Activated CD4-positive, alpha-beta T cell treated with anti-CD3 and anti-CD28 coated beads, Interleukin-2, amount 50 U/mL, for 1 hour (primary cell): Measurements from ENCODE around the gene VDR.
"Not testable (repeated sequence)": the region's sequence is repeated elsewhere in the genome, so short reads cannot be mapped to it uniquely, and the experiment has no call there.

ENCODE experiments used
- DNase-seq: peaks from one replicate; pipeline ENCODE4 v3.0.0-alpha.2; 2020

VDR gene

GRCh38 chr12:47823422-47824086, 81.2 kb downstream of the VDR start:
- no peak for DNase-seq

GRCh38 chr12:47822863-47823262, 81.9 kb downstream of the VDR start:
- DNase-seq: no peak

- DNase-seq: no peak
Measured at GRCh38 chr12:47822401-47822800, 82.4 kb downstream of the VDR start.

GRCh38 chr12:47821346-47821706, 83.5 kb downstream of the VDR start:
- DNase-seq: no peak

- DNase-seq: no peak
Measured at GRCh38 chr12:47820631-47821345, 84.0 kb downstream of the VDR start.

- peak; percentile 73 for DNase-seq
Measured at GRCh38 chr12:47819896-47820630, 84.7 kb downstream of the VDR start, which contains the start of gene HDAC7. TSS of gene HDAC7 (minus strand) at chr12:47819903. CDS start at chr12:47819785, 118 bp downstream.

GRCh38 chr12:47819138-47819895, 85.5 kb downstream of the VDR start:
- peak; percentile 32 for DNase-seq

- DNase-seq: peak; percentile 14
Measured at GRCh38 chr12:47818467-47819137, 86.2 kb downstream of the VDR start.

- DNase-seq: no peak
Measured at GRCh38 chr12:47818007-47818376, 86.8 kb downstream of the VDR start.

- DNase-seq: no peak
Measured at GRCh38 chr12:47817272-47818006, 87.4 kb downstream of the VDR start.

GRCh38 chr12:47816403-47817271, 88.2 kb downstream of the VDR start:
- DNase-seq: no peak

GRCh38 chr12:47815447-47815846, 89.3 kb downstream of the VDR start:
- not testable (repeated sequence) for DNase-seq

- DNase-seq: no peak
Measured at GRCh38 chr12:47814539-47815170, 90.1 kb downstream of the VDR start.

- no peak for DNase-seq
Measured at GRCh38 chr12:47813511-47814196, 91.1 kb downstream of the VDR start.

GRCh38 chr12:47812797-47813510, 91.8 kb downstream of the VDR start:
- peak; percentile 91 for DNase-seq

GRCh38 chr12:47811581-47812484, 93.0 kb downstream of the VDR start:
- DNase-seq: no peak

GRCh38 chr12:47811072-47811396, 93.8 kb downstream of the VDR start:
- DNase-seq: no peak

GRCh38 chr12:47809518-47809917, 95.3 kb downstream of the VDR start:
- not testable (repeated sequence) for DNase-seq
